ENCODE results near the gene DHX36. TPM values are rescaled to one million over a fixed set of nuclear protein-coding genes. Genes with fewer than 3 reads are reported as not detected.

Gene DHX36
- total RNA-seq, 1 donor from 2014 or later = 52.3 TPM

DNA sequence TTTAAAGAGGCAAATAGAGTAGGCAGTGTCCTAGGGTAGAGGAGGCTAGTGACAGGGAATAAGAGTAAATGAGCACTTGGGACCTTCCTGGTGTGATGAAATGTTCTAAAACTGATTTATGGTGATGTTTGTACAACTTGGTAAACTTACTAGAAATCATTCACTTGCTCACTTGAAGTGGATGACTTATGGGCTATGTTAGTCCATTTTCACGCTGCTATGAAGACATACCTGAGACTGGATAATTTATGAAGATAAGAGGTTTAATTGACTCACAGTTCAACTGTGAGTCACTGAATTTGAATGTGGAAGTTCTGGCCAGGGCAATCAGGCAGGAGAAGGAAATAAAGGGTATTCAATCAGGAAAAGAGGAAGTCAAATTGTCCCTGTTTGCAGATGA is 31.7 kb upstream of the DHX36 start:
- no peak for DNase-seq (ENCODE audit: extremely low spot score in 2 of 2)
- no peaks in the 10 kb centered on the region for H3K27me3 ChIP-seq
- intact Hi-C loops (cut with DNase I) = no loop called here
- no peaks in the 10 kb centered on the region for H3K4me1 ChIP-seq
- no peaks in the 10 kb centered on the region for H3K9me3 ChIP-seq
- TF ChIP-seq, protein P1, sequence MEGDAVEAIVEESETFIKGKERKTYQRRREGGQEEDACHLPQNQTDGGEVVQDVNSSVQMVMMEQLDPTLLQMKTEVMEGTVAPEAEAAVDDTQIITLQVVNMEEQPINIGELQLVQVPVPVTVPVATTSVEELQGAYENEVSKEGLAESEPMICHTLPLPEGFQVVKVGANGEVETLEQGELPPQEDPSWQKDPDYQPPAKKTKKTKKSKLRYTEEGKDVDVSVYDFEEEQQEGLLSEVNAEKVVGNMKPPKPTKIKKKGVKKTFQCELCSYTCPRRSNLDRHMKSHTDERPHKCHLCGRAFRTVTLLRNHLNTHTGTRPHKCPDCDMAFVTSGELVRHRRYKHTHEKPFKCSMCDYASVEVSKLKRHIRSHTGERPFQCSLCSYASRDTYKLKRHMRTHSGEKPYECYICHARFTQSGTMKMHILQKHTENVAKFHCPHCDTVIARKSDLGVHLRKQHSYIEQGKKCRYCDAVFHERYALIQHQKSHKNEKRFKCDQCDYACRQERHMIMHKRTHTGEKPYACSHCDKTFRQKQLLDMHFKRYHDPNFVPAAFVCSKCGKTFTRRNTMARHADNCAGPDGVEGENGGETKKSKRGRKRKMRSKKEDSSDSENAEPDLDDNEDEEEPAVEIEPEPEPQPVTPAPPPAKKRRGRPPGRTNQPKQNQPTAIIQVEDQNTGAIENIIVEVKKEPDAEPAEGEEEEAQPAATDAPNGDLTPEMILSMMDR (IDR thresholded peaks at IDR 0.05) = no peak
- no peak for TF ChIP-seq POLR2A (IDR thresholded peaks at IDR 0.05)
- no peak for TF ChIP-seq POLR2AphosphoS5 (IDR thresholded peaks at IDR 0.05; ENCODE audit: insufficient read depth in 1 of 2, low read depth in 1 of 2)
- no peaks in the 10 kb centered on the region for H3K36me3 ChIP-seq
- H3K4me3 ChIP-seq = no peak overlapping the region
- no peak overlapping the region for H3K27ac ChIP-seq

DNA sequence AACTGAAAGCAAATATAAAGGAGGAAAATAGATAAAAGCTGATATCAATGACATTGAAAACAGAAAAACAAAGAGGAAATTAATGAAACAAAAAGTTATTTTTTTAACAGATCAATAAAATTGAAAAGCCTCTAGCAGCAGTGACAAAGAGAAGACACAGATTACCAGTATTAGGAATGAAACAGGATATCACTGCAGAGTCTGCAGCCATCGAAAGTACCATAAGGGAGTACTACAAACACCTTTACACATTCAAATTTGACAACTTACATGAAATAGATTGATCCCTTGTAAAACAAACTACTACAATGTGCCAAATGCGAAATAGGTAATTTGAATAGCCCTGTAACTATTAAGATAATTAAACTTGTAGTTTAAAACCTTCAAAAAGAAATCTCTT is 24.9 kb upstream of the DHX36 start:
- H3K36me3 ChIP-seq = no peaks in the 10 kb centered on the region
- no peak overlapping the region for H3K27ac ChIP-seq
- no peaks in the 10 kb centered on the region for H3K9me3 ChIP-seq
- intact Hi-C loops (cut with DNase I) = no loop called here
- TF ChIP-seq POLR2A (IDR thresholded peaks at IDR 0.05) = no peak
- TF ChIP-seq, protein P1 (IDR thresholded peaks at IDR 0.05) = no peak
- no peak for TF ChIP-seq POLR2AphosphoS5 (IDR thresholded peaks at IDR 0.05; ENCODE audit: insufficient read depth in 1 of 2, low read depth in 1 of 2)
- H3K4me3 ChIP-seq = no peak overlapping the region
- no peak for DNase-seq (ENCODE audit: extremely low spot score in 2 of 2)
- H3K27me3 ChIP-seq = no peaks in the 10 kb centered on the region
- no peaks in the 10 kb centered on the region for H3K4me1 ChIP-seq

DNA sequence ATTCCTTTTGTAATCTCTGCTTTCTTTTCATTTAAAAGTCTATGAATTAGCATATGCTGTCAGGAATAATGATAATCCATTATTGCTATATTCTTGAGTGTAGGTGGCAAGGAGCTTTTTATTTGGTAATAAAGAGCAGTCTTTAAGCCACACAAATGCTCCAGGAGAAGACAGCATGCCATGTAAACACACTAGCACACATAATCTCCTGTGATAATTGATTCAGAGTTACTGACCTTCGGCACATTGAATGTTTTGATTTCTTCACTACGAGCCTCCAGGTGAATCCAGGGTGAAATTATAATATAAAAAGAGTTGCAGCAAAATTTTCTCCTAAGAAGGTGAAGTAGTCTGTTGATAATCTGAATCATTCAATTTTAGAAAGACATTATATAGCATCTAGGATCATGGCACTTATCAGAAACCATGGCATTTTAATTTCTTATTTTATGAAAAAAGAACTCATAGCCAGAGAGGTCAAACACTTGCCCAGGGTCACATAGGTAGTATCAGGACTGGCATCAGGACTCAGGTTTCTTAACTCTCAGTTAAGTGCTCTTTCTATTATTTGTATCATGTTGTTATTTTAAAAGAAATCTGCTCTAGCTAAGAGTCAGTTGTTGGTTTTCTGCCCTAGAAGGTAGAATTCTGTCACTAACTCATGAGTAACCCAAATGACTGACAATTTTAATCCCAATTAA is 21.3 kb upstream of the DHX36 start:
- intact Hi-C loops (cut with DNase I) = no loop called here
- no peaks in the 10 kb centered on the region for H3K4me1 ChIP-seq
- no peaks in the 10 kb centered on the region for H3K36me3 ChIP-seq
- no peak for TF ChIP-seq POLR2A (IDR thresholded peaks at IDR 0.05)
- TF ChIP-seq POLR2AphosphoS5 (IDR thresholded peaks at IDR 0.05; ENCODE audit: insufficient read depth in 1 of 2, low read depth in 1 of 2) = no peak
- TF ChIP-seq, protein P1 (IDR thresholded peaks at IDR 0.05) = no peak
- H3K27ac ChIP-seq = no peak overlapping the region
- no peak overlapping the region for H3K4me3 ChIP-seq
- no peak for DNase-seq (ENCODE audit: extremely low spot score in 2 of 2)
- H3K9me3 ChIP-seq = no peaks in the 10 kb centered on the region
- H3K27me3 ChIP-seq = no peaks in the 10 kb centered on the region

DNA sequence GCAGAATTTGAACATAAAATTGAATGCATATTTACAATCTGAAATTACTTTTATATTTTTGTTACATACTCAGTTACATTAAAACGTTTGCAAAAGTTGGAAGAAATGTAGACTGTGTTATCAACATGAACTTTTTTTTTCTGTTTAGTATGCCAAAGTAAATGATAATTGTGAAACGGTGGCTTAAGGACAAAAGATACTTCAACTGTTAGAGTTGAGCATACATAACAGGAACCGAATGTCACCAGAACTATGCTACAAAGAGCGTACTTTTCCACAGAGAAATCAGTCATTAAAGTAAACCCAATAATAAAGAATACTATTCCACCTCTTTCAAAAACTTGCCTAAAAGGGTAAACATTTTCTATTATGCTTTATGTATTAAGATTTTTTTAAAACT is 14.3 kb upstream of the DHX36 start:
- no peak for TF ChIP-seq POLR2AphosphoS5 (IDR thresholded peaks at IDR 0.05; ENCODE audit: insufficient read depth in 1 of 2, low read depth in 1 of 2)
- TF ChIP-seq, protein P1 (IDR thresholded peaks at IDR 0.05) = no peak
- TF ChIP-seq POLR2A (IDR thresholded peaks at IDR 0.05) = no peak
- Histone ChIP-seq H3K27ac (no peak overlapping the region), H3K9me3 (no peaks in the 10 kb centered on the region), H3K27me3 (no peaks in the 10 kb centered on the region), H3K4me3 (no peak overlapping the region), H3K4me1 (no peaks in the 10 kb centered on the region), H3K36me3 (no peaks in the 10 kb centered on the region)
- intact Hi-C loops (cut with DNase I) = loop anchor here (10.0 kb wide), 1 partner anchor 986 kb away; no protein-coding TSS in a partner anchor
- no peak for DNase-seq (ENCODE audit: extremely low spot score in 2 of 2)

DNA sequence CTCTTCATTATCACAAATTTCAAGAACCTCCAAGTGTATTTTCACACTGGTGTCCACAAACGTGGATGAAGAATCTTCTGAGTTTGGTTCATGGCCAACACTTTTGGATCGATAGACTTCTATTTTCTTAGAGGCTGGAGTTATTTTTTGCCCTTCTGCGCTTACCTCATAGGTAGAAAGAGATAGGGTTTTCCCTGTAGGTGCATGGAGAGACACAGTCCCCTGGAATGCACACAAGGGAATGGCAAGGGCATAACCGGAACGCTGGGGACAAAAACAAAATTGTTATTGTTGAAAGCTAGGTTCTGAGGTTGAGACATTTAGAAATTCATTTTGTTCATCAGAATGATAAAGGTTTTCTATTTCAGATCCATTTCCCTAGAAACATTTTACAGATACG is 13.7 kb upstream of the DHX36 start:
- Histone ChIP-seq H3K4me1 (no peaks in the 10 kb centered on the region), H3K9me3 (no peaks in the 10 kb centered on the region), H3K36me3 (no peaks in the 10 kb centered on the region), H3K4me3 (no peak overlapping the region), H3K27me3 (no peaks in the 10 kb centered on the region), H3K27ac (no peak overlapping the region)
- intact Hi-C loops (cut with DNase I) = loop anchor here (10.0 kb wide), 1 partner anchor 987 kb away; no protein-coding TSS in a partner anchor
- TF ChIP-seq POLR2AphosphoS5 (IDR thresholded peaks at IDR 0.05; ENCODE audit: insufficient read depth in 1 of 2, low read depth in 1 of 2) (no peak), POLR2A (IDR thresholded peaks at IDR 0.05) (no peak)
- TF ChIP-seq, protein P1 (IDR thresholded peaks at IDR 0.05) = no peak
- no peak for DNase-seq (ENCODE audit: extremely low spot score in 2 of 2)

Measured in vagina (tissue), 2 donors.